Measurements from ENCODE around the gene MRPL9. TPM values are rescaled to one million over a fixed set of nuclear protein-coding genes. Genes with fewer than 3 reads are reported as not detected.

Gene MRPL9
- total RNA-seq, 3 donors from 2014 or later (not counting 1 experiment from before 2014, with no cell fraction given), result 93.6 to 110 (median 107) TPM

DNA sequence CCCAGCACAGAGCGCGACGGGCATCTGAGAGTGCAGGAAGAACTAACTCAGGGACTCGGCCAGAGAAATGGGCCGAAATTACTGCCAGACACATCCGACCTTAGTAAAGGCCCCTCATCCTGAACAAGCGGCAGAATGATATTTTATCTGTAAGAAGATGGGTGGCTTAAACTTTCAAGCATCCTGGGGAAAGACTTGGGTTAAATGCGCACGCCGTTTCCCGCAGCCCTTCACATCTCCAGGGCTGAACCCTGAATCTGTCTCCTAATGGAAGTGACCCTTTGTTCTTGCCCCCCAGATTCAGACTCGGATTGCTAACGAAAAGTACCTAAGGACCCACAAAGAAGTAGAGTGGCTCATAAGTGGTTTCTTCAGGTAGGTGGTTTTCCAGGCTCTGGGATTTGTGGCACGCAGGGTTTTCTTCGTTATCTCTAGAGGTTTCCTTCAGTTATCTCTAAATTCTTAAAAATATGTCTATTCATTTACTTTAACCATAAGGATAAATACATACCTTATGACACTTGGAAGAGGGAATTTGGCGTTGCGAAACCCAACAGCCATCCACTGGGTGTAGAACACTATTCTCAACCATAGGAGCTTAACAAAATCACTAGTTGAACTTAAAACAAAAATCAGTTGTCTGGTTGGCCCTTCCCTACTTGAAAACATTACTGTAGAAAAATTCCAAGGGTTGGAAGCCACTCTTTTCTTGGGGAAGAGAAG lies 41.3 kb downstream of the MRPL9 start:
- no peak overlapping the region for H3K27ac ChIP-seq (ENCODE audit: low read length)
- H3K36me3 Mint-ChIP-seq, result no peaks in the 10 kb centered on the region
- DNase-seq (no peak), ATAC-seq (no peak)
- peaks cover 12% of the 10 kb centered on the region for H3K27me3 ChIP-seq (ENCODE audit: control insufficient read depth, insufficient read depth, low read length)
- intact Hi-C loops (cut with micrococcal nuclease), result no loop called here
- H3K27ac Mint-ChIP-seq, result peak overlapping the region in 1 of 2 donors; percentile 61
- peak overlapping the region; percentile 90 for H3K4me3 Mint-ChIP-seq
- H3K4me1 Mint-ChIP-seq, result peaks cover 29 to 30% of the 10 kb centered on the region in 2 donors
- H3K9me3 ChIP-seq (ENCODE audit: control insufficient read depth, insufficient read depth, low read length), result no peaks in the 10 kb centered on the region
- peak overlapping the region; percentile 30 for H3K4me3 ChIP-seq (ENCODE audit: low read length)
- TF ChIP-seq, protein P1, sequence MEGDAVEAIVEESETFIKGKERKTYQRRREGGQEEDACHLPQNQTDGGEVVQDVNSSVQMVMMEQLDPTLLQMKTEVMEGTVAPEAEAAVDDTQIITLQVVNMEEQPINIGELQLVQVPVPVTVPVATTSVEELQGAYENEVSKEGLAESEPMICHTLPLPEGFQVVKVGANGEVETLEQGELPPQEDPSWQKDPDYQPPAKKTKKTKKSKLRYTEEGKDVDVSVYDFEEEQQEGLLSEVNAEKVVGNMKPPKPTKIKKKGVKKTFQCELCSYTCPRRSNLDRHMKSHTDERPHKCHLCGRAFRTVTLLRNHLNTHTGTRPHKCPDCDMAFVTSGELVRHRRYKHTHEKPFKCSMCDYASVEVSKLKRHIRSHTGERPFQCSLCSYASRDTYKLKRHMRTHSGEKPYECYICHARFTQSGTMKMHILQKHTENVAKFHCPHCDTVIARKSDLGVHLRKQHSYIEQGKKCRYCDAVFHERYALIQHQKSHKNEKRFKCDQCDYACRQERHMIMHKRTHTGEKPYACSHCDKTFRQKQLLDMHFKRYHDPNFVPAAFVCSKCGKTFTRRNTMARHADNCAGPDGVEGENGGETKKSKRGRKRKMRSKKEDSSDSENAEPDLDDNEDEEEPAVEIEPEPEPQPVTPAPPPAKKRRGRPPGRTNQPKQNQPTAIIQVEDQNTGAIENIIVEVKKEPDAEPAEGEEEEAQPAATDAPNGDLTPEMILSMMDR (IDR thresholded peaks at IDR 0.05), result no peak
- H3K36me3 ChIP-seq (ENCODE audit: control insufficient read depth, insufficient read depth, low read length), result no peaks in the 10 kb centered on the region
- H3K27me3 Mint-ChIP-seq (ENCODE audit: low read depth in 2 of 2), result peaks cover 34 to 46% of the 10 kb centered on the region in 2 donors
- WGBS (ENCODE audit: insufficient coverage), result 29% methylated on average over 17 of the region's 17 CpGs
- H3K9me3 Mint-ChIP-seq, result no peaks in the 10 kb centered on the region
- peaks cover 22% of the 10 kb centered on the region for H3K4me1 ChIP-seq (ENCODE audit: control insufficient read depth, insufficient read depth, low read length)

GRCh38 chr1:151720974-151721787 lies 42.1 kb downstream of the MRPL9 start, which contains the start of gene RIIAD1:
Gene RIIAD1, plus strand, starts transcription at chr1:151721522. Its CDS starts 15 bp downstream, at chr1:151721537.
- Mint-ChIP-seq H3K4me3 (peak within 1 kb of the TSS; percentile 90), H3K4me1 (peaks cover 32% of the 10 kb centered on the region in 2 donors), H3K36me3 (no peaks in the 10 kb centered on the region), H3K27me3 (ENCODE audit: low read depth in 2 of 2) (peaks cover 36 to 48% of the 10 kb centered on the region in 2 donors), H3K27ac (peak within 1 kb of the TSS; percentile 61), H3K9me3 (no peaks in the 10 kb centered on the region)
- Histone ChIP-seq H3K4me1 (ENCODE audit: control insufficient read depth, insufficient read depth, low read length) (peaks cover 25% of the 10 kb centered on the region), H3K4me3 (ENCODE audit: low read length) (peak within 1 kb of the TSS; percentile 45), H3K27ac (ENCODE audit: low read length) (peak within 1 kb of the TSS; percentile 56), H3K27me3 (ENCODE audit: control insufficient read depth, insufficient read depth, low read length) (peaks cover 14% of the 10 kb centered on the region), H3K9me3 (ENCODE audit: control insufficient read depth, insufficient read depth, low read length) (no peaks in the 10 kb centered on the region), H3K36me3 (ENCODE audit: control insufficient read depth, insufficient read depth, low read length) (no peaks in the 10 kb centered on the region)
- intact Hi-C loops (cut with micrococcal nuclease), result no loop called here
- DNase-seq, result peak in 1 of 2 donors; percentile 72
- TF ChIP-seq, protein P1 (IDR thresholded peaks at IDR 0.05), result no peak
- 2% methylated on average over 44 of the region's 44 CpGs for WGBS (ENCODE audit: insufficient coverage)
- peak; percentile 76 to 88 (median 86) for ATAC-seq

- Mint-ChIP-seq H3K4me1 (peaks cover 32% of the 10 kb centered on the region in 2 donors), H3K27me3 (ENCODE audit: low read depth in 2 of 2) (peaks cover 36 to 48% of the 10 kb centered on the region in 2 donors), H3K9me3 (no peaks in the 10 kb centered on the region), H3K36me3 (no peaks in the 10 kb centered on the region), H3K4me3 (peak overlapping the region; percentile 90), H3K27ac (peak overlapping the region; percentile 61)
- Histone ChIP-seq H3K9me3 (ENCODE audit: control insufficient read depth, insufficient read depth, low read length) (no peaks in the 10 kb centered on the region), H3K36me3 (ENCODE audit: control insufficient read depth, insufficient read depth, low read length) (no peaks in the 10 kb centered on the region), H3K27ac (ENCODE audit: low read length) (peak overlapping the region; percentile 56), H3K4me1 (ENCODE audit: control insufficient read depth, insufficient read depth, low read length) (peaks cover 25% of the 10 kb centered on the region), H3K4me3 (ENCODE audit: low read length) (peak overlapping the region; percentile 45), H3K27me3 (ENCODE audit: control insufficient read depth, insufficient read depth, low read length) (peaks cover 18% of the 10 kb centered on the region)
- TF ChIP-seq, protein P1 (IDR thresholded peaks at IDR 0.05), result no peak
- 22% methylated on average over 4 of the region's 5 CpGs for WGBS (ENCODE audit: insufficient coverage)
- peak in 2 of 3 donors; percentile 25 to 40 for ATAC-seq
- peak in 1 of 2 donors; percentile 32 for DNase-seq
- intact Hi-C loops (cut with micrococcal nuclease), result no loop called here
These were observed 42.7 kb downstream of the MRPL9 start for GRCh38 chr1:151720554-151720953.

Measured in natural killer cell (primary cell).